ENCODE data around the gene ITPR2. TPM values are rescaled to one million over a fixed set of nuclear protein-coding genes. Genes with fewer than 3 reads are reported as not detected.

ITPR2 gene
- total RNA-seq, 3 donors from 2014 or later, result 18.2 to 26.7 (median 21.0) TPM

- H3K4me1 Mint-ChIP-seq (ENCODE audit: low read depth), result no peaks in the 10 kb centered on the region
- no peak for ATAC-seq
- DNase-seq, result no peak
- no peaks in the 10 kb centered on the region for H3K27me3 Mint-ChIP-seq (ENCODE audit: low read depth)
- peaks cover 9% of the 10 kb centered on the region for H3K9me3 Mint-ChIP-seq
- H3K4me3 Mint-ChIP-seq, result no peak overlapping the region
- peaks cover 45% of the 10 kb centered on the region for H3K36me3 Mint-ChIP-seq (ENCODE audit: insufficient read depth)
These were observed 286.3 kb downstream of the ITPR2 start for GRCh38 chr12:26546535-26547314.

GRCh38 chr12:26539131-26539530 is 293.9 kb downstream of the ITPR2 start:
- peaks cover 34% of the 10 kb centered on the region for H3K36me3 Mint-ChIP-seq (ENCODE audit: insufficient read depth)
- H3K27me3 Mint-ChIP-seq (ENCODE audit: low read depth), result no peaks in the 10 kb centered on the region
- H3K4me1 Mint-ChIP-seq (ENCODE audit: low read depth), result no peaks in the 10 kb centered on the region
- ATAC-seq (no peak), DNase-seq (no peak)
- H3K4me3 Mint-ChIP-seq, result no peak overlapping the region
- no peaks in the 10 kb centered on the region for H3K9me3 Mint-ChIP-seq

GRCh38 chr12:26537651-26538050 is 295.3 kb downstream of the ITPR2 start:
- no peaks in the 10 kb centered on the region for H3K4me1 Mint-ChIP-seq (ENCODE audit: low read depth)
- H3K27me3 Mint-ChIP-seq (ENCODE audit: low read depth), result no peaks in the 10 kb centered on the region
- H3K4me3 Mint-ChIP-seq, result no peak overlapping the region
- H3K36me3 Mint-ChIP-seq (ENCODE audit: insufficient read depth), result peaks cover 44% of the 10 kb centered on the region
- DNase-seq (no peak), ATAC-seq (no peak)
- no peaks in the 10 kb centered on the region for H3K9me3 Mint-ChIP-seq

GRCh38 chr12:26537126-26537525 is 295.9 kb downstream of the ITPR2 start:
- H3K9me3 Mint-ChIP-seq, result no peaks in the 10 kb centered on the region
- peaks cover 45% of the 10 kb centered on the region for H3K36me3 Mint-ChIP-seq (ENCODE audit: insufficient read depth)
- ATAC-seq (no peak), DNase-seq (no peak)
- H3K4me1 Mint-ChIP-seq (ENCODE audit: low read depth), result no peaks in the 10 kb centered on the region
- no peak overlapping the region for H3K4me3 Mint-ChIP-seq
- no peaks in the 10 kb centered on the region for H3K27me3 Mint-ChIP-seq (ENCODE audit: low read depth)

GRCh38 chr12:26535826-26536225 is 297.2 kb downstream of the ITPR2 start:
- Mint-ChIP-seq H3K27me3 (ENCODE audit: low read depth) (no peaks in the 10 kb centered on the region), H3K4me3 (no peak overlapping the region), H3K9me3 (no peaks in the 10 kb centered on the region), H3K36me3 (ENCODE audit: insufficient read depth) (peaks cover 47% of the 10 kb centered on the region), H3K4me1 (ENCODE audit: low read depth) (no peaks in the 10 kb centered on the region)
- DNase-seq (no peak), ATAC-seq (no peak)

- Mint-ChIP-seq H3K4me1 (ENCODE audit: low read depth) (no peaks in the 10 kb centered on the region), H3K4me3 (no peak overlapping the region), H3K9me3 (peaks cover 2% of the 10 kb centered on the region), H3K27me3 (ENCODE audit: low read depth) (no peaks in the 10 kb centered on the region), H3K36me3 (ENCODE audit: insufficient read depth) (peaks cover 46% of the 10 kb centered on the region)
- ATAC-seq, result no peak
- DNase-seq, result no peak
These were observed 298.9 kb downstream of the ITPR2 start for GRCh38 chr12:26534071-26534470.

GRCh38 chr12:26533211-26533610 is 299.8 kb downstream of the ITPR2 start:
- no peak for ATAC-seq
- no peak for DNase-seq
- Mint-ChIP-seq H3K9me3 (peaks cover 11% of the 10 kb centered on the region), H3K4me3 (no peak overlapping the region), H3K36me3 (ENCODE audit: insufficient read depth) (peaks cover 51% of the 10 kb centered on the region), H3K4me1 (ENCODE audit: low read depth) (no peaks in the 10 kb centered on the region), H3K27me3 (ENCODE audit: low read depth) (no peaks in the 10 kb centered on the region)

- no peaks in the 10 kb centered on the region for H3K27me3 Mint-ChIP-seq (ENCODE audit: low read depth)
- H3K4me1 Mint-ChIP-seq (ENCODE audit: low read depth), result no peaks in the 10 kb centered on the region
- no peak overlapping the region for H3K4me3 Mint-ChIP-seq
- H3K36me3 Mint-ChIP-seq (ENCODE audit: insufficient read depth), result peaks cover 54% of the 10 kb centered on the region
- ATAC-seq (no peak), DNase-seq (no peak)
- peaks cover 26% of the 10 kb centered on the region for H3K9me3 Mint-ChIP-seq
These were observed 302.5 kb downstream of the ITPR2 start for GRCh38 chr12:26530461-26530860.

GRCh38 chr12:26528943-26529342 is 304.1 kb downstream of the ITPR2 start:
- ATAC-seq (no peak), DNase-seq (no peak)
- Mint-ChIP-seq H3K36me3 (ENCODE audit: insufficient read depth) (peaks cover 51% of the 10 kb centered on the region), H3K27me3 (ENCODE audit: low read depth) (no peaks in the 10 kb centered on the region), H3K4me1 (ENCODE audit: low read depth) (no peaks in the 10 kb centered on the region), H3K9me3 (peaks cover 27% of the 10 kb centered on the region), H3K4me3 (no peak overlapping the region)

GRCh38 chr12:26527682-26528081 is 305.3 kb downstream of the ITPR2 start:
- DNase-seq, result no peak
- no peaks in the 10 kb centered on the region for H3K27me3 Mint-ChIP-seq (ENCODE audit: low read depth)
- H3K9me3 Mint-ChIP-seq, result peaks cover 27% of the 10 kb centered on the region
- no peak overlapping the region for H3K4me3 Mint-ChIP-seq
- no peak for ATAC-seq
- peaks cover 2% of the 10 kb centered on the region for H3K4me1 Mint-ChIP-seq (ENCODE audit: low read depth)
- peaks cover 52% of the 10 kb centered on the region for H3K36me3 Mint-ChIP-seq (ENCODE audit: insufficient read depth)

GRCh38 chr12:26524862-26525465 is 308.0 kb downstream of the ITPR2 start:
- DNase-seq, result no peak
- Mint-ChIP-seq H3K4me1 (ENCODE audit: low read depth) (peaks cover 14% of the 10 kb centered on the region), H3K27me3 (ENCODE audit: low read depth) (no peaks in the 10 kb centered on the region), H3K9me3 (peaks cover 27% of the 10 kb centered on the region), H3K4me3 (no peak overlapping the region), H3K36me3 (ENCODE audit: insufficient read depth) (peaks cover 54% of the 10 kb centered on the region)
- ATAC-seq, result no peak

- no peaks in the 10 kb centered on the region for H3K27me3 Mint-ChIP-seq (ENCODE audit: low read depth)
- H3K4me3 Mint-ChIP-seq, result no peak overlapping the region
- ATAC-seq, result no peak
- DNase-seq, result no peak
- H3K9me3 Mint-ChIP-seq, result peaks cover 27% of the 10 kb centered on the region
- peaks cover 16% of the 10 kb centered on the region for H3K4me1 Mint-ChIP-seq (ENCODE audit: low read depth)
- H3K36me3 Mint-ChIP-seq (ENCODE audit: insufficient read depth), result peaks cover 44% of the 10 kb centered on the region
These were observed 309.3 kb downstream of the ITPR2 start for GRCh38 chr12:26523708-26524150.

GRCh38 chr12:26520869-26521268 is 312.1 kb downstream of the ITPR2 start:
- Mint-ChIP-seq H3K4me3 (no peak overlapping the region), H3K9me3 (peaks cover 13% of the 10 kb centered on the region), H3K4me1 (ENCODE audit: low read depth) (peaks cover 16% of the 10 kb centered on the region), H3K27me3 (ENCODE audit: low read depth) (no peaks in the 10 kb centered on the region), H3K36me3 (ENCODE audit: insufficient read depth) (peaks cover 28% of the 10 kb centered on the region)
- ATAC-seq, result no peak
- DNase-seq, result no peak

GRCh38 chr12:26520109-26520508 is 312.9 kb downstream of the ITPR2 start:
- H3K4me3 Mint-ChIP-seq, result no peak overlapping the region
- DNase-seq (no peak), ATAC-seq (no peak)
- peaks cover 26% of the 10 kb centered on the region for H3K36me3 Mint-ChIP-seq (ENCODE audit: insufficient read depth)
- H3K27me3 Mint-ChIP-seq (ENCODE audit: low read depth), result no peaks in the 10 kb centered on the region
- H3K4me1 Mint-ChIP-seq (ENCODE audit: low read depth), result peaks cover 16% of the 10 kb centered on the region
- peaks cover 8% of the 10 kb centered on the region for H3K9me3 Mint-ChIP-seq

GRCh38 chr12:26519462-26519861 is 313.5 kb downstream of the ITPR2 start:
- Mint-ChIP-seq H3K4me3 (no peak overlapping the region), H3K4me1 (ENCODE audit: low read depth) (peaks cover 16% of the 10 kb centered on the region), H3K27me3 (ENCODE audit: low read depth) (no peaks in the 10 kb centered on the region), H3K9me3 (peaks cover 8% of the 10 kb centered on the region), H3K36me3 (ENCODE audit: insufficient read depth) (peaks cover 26% of the 10 kb centered on the region)
- ATAC-seq (no peak), DNase-seq (no peak)

All from activated T-cell treated with anti-CD3 and anti-CD28 coated beads, Interleukin-2, amount 50 U/mL, for 4 hours (primary cell).